ENCODE measurements around the gene DMD.

DNA sequence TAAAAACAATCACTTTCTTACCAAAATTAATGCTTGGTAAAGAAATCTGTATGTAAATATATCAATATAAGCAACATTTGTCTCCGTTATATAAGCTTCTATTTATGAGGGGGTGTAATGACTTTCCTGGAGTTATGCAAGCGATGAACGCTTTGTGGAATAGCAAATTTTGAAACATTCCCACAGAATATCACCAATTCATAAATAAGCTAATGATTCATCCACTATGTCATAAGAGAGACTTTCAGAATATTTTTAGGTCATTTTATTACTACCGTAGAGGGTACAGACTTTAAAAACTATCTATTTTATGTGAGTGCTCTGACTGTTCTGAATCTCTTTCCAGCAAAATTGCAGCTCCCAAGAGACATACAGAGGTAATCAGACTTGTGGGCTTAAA lies 1960.0 kb downstream of the DMD start:
- TF ChIP-seq POLR2A (IDR thresholded peaks at IDR 0.05), result no peak
- TF ChIP-seq POLR2AphosphoS5 (IDR thresholded peaks at IDR 0.05), result no peak
- TF ChIP-seq, protein P1, sequence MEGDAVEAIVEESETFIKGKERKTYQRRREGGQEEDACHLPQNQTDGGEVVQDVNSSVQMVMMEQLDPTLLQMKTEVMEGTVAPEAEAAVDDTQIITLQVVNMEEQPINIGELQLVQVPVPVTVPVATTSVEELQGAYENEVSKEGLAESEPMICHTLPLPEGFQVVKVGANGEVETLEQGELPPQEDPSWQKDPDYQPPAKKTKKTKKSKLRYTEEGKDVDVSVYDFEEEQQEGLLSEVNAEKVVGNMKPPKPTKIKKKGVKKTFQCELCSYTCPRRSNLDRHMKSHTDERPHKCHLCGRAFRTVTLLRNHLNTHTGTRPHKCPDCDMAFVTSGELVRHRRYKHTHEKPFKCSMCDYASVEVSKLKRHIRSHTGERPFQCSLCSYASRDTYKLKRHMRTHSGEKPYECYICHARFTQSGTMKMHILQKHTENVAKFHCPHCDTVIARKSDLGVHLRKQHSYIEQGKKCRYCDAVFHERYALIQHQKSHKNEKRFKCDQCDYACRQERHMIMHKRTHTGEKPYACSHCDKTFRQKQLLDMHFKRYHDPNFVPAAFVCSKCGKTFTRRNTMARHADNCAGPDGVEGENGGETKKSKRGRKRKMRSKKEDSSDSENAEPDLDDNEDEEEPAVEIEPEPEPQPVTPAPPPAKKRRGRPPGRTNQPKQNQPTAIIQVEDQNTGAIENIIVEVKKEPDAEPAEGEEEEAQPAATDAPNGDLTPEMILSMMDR (IDR thresholded peaks at IDR 0.05), result no peak
- TF ChIP-seq EP300 (IDR thresholded peaks at IDR 0.05), result no peak

All from sigmoid colon (tissue), 4 donors.